Activated naive CD8-positive, alpha-beta T cell treated with anti-CD3 and anti-CD28 coated beads, Interleukin-2, amount 50 U/mL, for 24 hours (primary cell): ENCODE measurements around the gene EIF4G3.
"Not testable (repeated sequence)": the region's sequence is repeated elsewhere in the genome, so short reads cannot be mapped to it uniquely, and the experiment has no call there.

Experiments used
- ATAC-seq: fragments of 150-1000 bp; cut with Tn5 transposase; one replicate; pipeline ENCODE4 v1.10.0; 2021
- DNase-seq: peaks from one replicate; pipeline ENCODE4 v3.0.0; 2021
- H3K27ac Mint-ChIP-seq: one replicate; pipeline ENCODE4 v1.8.0; 2021; ENCODE audit warnings: mild to moderate bottlenecking, mixed read lengths
- H3K27me3 Mint-ChIP-seq: one replicate; pipeline ENCODE4 v1.8.0; 2021; ENCODE audit warnings: mixed read lengths
- H3K36me3 Mint-ChIP-seq: one replicate; pipeline ENCODE4 v1.8.0; 2021; ENCODE audit warnings: low read depth, mixed read lengths
- H3K4me1 Mint-ChIP-seq: one replicate; pipeline ENCODE4 v1.8.0; 2021; ENCODE audit warnings: mixed read lengths
- H3K4me3 Mint-ChIP-seq: one replicate; pipeline ENCODE4 v1.8.0; 2021; ENCODE audit warnings: mild to moderate bottlenecking, moderate library complexity, mixed read lengths
- H3K9me3 Mint-ChIP-seq: one replicate; pipeline ENCODE4 v1.8.0; 2021; ENCODE audit warnings: mixed read lengths

Gene EIF4G3

DNA sequence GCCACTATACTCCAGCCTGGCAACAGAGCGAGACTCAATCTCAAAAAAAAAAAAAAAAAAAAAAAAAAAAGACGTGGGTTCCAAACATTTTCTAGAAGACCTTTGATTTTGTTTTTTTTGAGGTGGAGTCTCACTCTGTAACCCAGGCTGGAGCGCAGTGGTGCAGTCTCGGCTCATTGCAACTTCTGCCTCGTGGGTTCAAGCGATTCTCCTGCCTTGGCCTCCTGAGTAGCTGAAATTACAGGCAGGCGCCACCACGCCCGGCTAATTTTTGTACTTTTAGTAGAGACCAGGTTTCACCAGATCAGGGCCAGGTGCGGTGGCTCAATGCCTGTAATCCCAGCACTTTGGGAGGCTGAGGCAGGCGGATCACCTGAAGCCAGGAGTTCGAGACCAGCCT, 3.6 kb downstream of the EIF4G3 start:
- Mint-ChIP-seq H3K4me1 (peaks cover 31% of the 10 kb centered on the region), H3K36me3 (peaks cover 43% of the 10 kb centered on the region)
- DNase-seq, H3K9me3 Mint-ChIP-seq, H3K4me3 Mint-ChIP-seq, ATAC-seq, H3K27me3 Mint-ChIP-seq, H3K27ac Mint-ChIP-seq: not testable (repeated sequence)

DNA sequence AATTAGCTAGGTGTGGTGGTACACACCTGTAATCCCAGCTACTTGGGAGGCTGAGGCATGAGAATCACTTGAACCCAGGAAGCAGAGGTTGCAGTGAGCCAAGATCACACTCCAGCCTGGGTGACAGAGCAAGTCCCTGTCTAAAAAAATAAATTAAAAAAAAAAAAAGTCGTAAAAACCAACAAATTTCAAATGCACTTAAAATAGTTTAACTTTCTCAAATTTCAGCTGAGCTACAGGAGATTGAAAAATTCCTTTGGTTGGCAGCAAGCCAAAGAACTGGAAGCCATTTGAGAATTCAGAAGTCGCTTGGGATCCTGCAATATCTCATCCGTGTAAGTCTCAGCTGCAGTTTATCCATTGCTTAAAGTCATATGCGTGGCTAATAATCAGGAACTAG, 5.9 kb downstream of the EIF4G3 start:
- peaks cover 28% of the 10 kb centered on the region for H3K4me1 Mint-ChIP-seq
- not testable (repeated sequence) for H3K27me3 Mint-ChIP-seq, H3K27ac Mint-ChIP-seq, DNase-seq, ATAC-seq, H3K4me3 Mint-ChIP-seq, H3K9me3 Mint-ChIP-seq
- peaks cover 58% of the 10 kb centered on the region for H3K36me3 Mint-ChIP-seq

DNA sequence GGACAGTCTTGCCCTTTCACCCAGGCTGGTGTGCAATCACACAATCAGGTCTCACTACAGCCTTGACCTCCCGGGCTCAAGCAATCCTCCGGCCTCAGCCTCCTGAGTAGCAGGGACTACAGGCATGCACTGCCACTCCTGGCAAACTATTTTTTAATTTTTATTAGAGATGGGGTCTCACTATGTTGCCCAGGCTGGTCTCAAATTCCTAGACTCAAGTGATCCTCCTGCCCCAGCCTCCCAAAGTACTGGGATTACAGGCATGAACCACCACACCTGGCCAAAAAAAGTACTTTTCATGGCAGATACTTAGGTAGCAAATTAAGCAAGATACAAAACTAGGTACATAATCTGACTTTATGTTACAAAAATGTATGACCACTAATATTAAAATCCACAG, 8.3 kb downstream of the EIF4G3 start:
- Mint-ChIP-seq H3K4me3 (no peak overlapping the region), H3K27me3 (no peaks in the 10 kb centered on the region), H3K9me3 (no peaks in the 10 kb centered on the region), H3K27ac (no peak overlapping the region), H3K4me1 (peaks cover 16% of the 10 kb centered on the region), H3K36me3 (peaks cover 49% of the 10 kb centered on the region)
- ATAC-seq (no peak), DNase-seq (no peak)

DNA sequence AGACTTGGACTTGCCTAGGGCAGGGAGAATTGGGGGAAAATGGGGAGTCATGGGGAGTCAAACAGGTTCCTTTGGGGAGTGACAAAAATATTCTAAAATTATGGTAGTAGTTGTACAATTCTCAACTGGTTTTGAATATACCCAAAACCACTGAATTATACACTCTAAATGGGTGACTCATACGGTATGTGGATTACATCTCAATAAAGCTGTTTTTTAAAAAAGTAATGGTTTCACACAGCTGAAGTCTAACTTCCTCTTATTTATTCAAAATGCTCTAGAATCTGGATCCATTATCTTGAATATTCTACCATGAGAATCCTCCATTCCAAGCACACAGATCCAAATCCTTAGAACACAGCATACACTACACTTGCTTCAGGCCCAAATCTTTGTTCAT, 11.1 kb downstream of the EIF4G3 start:
- no peak for ATAC-seq
- Mint-ChIP-seq H3K4me1 (peaks cover 14% of the 10 kb centered on the region), H3K4me3 (no peak overlapping the region), H3K27me3 (no peaks in the 10 kb centered on the region), H3K36me3 (peaks cover 51% of the 10 kb centered on the region), H3K27ac (no peak overlapping the region), H3K9me3 (no peaks in the 10 kb centered on the region)
- no peak for DNase-seq

DNA sequence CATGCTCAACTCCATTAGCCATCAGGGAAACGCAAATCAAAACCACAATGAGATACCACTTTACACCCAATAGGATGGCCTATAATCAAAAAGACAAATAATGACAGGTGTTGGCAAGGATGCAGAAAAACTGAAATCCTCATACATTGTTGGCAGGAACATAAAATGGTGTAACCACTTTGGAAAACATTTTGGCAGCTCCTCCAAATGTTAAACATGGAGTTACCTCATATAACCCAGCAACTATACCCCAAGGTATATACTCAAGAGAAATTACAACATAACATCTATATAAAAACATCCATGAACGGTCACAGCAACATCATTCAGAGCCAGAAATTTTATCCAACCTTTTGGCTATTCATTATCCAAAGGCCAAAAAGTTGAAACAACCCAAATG, 11.6 kb downstream of the EIF4G3 start:
- H3K27me3 Mint-ChIP-seq = no peaks in the 10 kb centered on the region
- H3K36me3 Mint-ChIP-seq = peaks cover 51% of the 10 kb centered on the region
- H3K4me3 Mint-ChIP-seq = no peak overlapping the region
- peaks cover 14% of the 10 kb centered on the region for H3K4me1 Mint-ChIP-seq
- H3K9me3 Mint-ChIP-seq = no peaks in the 10 kb centered on the region
- DNase-seq (no peak), ATAC-seq (no peak)
- H3K27ac Mint-ChIP-seq = no peak overlapping the region

DNA sequence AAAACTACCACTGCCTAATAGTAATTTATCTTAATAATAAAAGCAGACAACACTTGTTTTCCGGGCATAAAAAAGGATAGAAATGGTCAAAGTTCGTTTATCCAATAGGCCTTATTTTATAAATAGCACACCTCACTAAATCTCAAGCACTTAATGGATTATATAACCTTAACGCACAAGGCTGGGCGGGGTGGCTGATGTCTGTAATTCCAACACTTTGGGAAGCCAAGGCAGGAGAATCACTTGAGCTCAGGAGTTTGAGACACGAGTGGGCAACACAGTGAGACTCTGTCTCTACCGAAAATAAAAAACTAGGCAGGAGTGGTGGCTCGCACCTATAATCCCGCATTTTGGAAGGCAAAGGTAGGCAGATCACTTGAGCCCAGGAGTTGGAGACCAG, 12.4 kb downstream of the EIF4G3 start:
- Mint-ChIP-seq H3K4me3 (no peak overlapping the region), H3K27me3 (no peaks in the 10 kb centered on the region), H3K4me1 (peaks cover 14% of the 10 kb centered on the region), H3K36me3 (peaks cover 49% of the 10 kb centered on the region), H3K27ac (no peak overlapping the region), H3K9me3 (no peaks in the 10 kb centered on the region)
- no peak for ATAC-seq
- DNase-seq = no peak

DNA sequence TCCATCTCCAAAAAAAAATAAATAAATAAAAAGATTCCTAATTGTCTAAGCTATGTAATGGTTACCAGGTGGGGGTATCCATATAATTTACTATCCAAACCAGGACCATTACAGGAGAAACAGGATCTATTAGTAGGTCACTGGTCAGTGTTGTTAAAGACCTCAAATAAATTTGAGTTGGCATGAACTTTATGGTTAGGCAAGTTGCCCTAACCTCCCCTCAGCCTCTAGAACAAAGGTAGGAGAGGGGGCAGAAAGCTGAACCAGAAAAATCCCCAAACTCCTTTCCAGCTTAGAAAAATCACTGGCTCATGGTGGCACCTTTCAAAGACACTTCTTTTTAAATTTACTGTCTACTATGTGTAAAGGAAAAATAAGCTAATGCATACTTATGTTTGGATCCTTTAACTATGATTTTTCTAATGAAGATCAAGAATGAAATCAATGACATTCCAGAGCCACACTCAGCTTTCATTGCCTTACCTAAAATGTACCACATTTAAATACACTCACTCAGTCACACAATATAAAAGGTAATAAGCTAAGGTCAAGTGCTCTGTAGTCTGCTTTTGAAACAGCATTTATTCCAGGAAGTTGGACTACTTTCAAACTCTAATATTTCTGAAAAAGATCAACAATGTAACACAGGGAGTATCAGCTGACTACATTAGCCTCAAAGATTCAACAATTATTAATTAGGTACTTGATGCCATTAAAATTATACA, 13.8 kb downstream of the EIF4G3 start:
- H3K27me3 Mint-ChIP-seq = no peaks in the 10 kb centered on the region
- H3K36me3 Mint-ChIP-seq = peaks cover 48% of the 10 kb centered on the region
- DNase-seq (no peak), ATAC-seq (no peak)
- no peaks in the 10 kb centered on the region for H3K9me3 Mint-ChIP-seq
- no peak overlapping the region for H3K27ac Mint-ChIP-seq
- H3K4me3 Mint-ChIP-seq = no peak overlapping the region
- peaks cover 16% of the 10 kb centered on the region for H3K4me1 Mint-ChIP-seq

DNA sequence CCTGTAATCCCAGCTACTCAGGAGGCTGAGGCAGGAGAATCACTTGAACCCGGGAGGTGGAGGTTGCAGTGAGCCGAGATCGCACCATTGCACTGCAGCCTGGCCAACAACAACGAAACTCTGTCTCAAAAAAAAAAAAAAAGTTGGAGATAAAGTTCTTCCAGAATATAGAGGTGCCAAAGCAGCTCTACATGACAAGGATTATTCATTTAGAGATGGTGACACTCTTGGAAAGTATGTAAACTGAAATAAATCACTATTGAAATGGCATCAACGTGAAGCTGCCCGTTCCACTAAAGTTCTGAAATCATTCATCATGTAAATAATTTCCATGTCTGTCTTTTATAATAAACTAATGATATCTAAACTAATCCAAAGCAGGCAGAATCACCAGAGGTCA, 14.9 kb downstream of the EIF4G3 start:
- Mint-ChIP-seq H3K4me3 (no peak overlapping the region), H3K9me3 (no peaks in the 10 kb centered on the region), H3K27me3 (no peaks in the 10 kb centered on the region), H3K27ac (no peak overlapping the region), H3K36me3 (peaks cover 43% of the 10 kb centered on the region), H3K4me1 (peaks cover 14% of the 10 kb centered on the region)
- no peak for ATAC-seq
- no peak for DNase-seq

DNA sequence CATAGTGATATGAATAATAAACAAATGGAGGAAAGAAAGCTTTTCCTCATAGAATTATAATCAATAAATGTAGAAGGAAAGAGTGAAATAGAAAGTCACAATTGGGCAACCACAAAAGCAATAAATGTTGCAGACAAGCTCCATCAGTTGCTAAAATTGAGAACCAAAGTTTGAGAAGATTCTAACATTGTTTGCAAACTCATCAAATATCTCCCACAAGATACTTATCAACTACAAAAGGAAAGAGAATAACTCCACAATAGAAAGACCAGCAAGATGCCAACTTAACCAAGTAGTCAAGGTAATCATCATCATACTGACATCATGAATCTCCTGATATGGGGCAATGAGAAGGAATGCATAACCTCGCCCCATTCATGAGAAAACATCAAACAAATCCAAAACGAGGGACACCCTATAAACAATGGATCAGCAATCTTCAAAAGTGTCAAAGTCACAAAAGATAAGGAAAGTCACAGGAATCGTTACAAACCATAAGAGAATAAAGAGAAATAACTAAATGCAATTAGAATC, 16.4 kb downstream of the EIF4G3 start:
- Mint-ChIP-seq H3K27me3 (no peaks in the 10 kb centered on the region), H3K36me3 (peaks cover 36% of the 10 kb centered on the region), H3K9me3 (no peaks in the 10 kb centered on the region), H3K4me3 (no peak overlapping the region), H3K27ac (no peak overlapping the region), H3K4me1 (peaks cover 12% of the 10 kb centered on the region)
- no peak for ATAC-seq
- DNase-seq = no peak

DNA sequence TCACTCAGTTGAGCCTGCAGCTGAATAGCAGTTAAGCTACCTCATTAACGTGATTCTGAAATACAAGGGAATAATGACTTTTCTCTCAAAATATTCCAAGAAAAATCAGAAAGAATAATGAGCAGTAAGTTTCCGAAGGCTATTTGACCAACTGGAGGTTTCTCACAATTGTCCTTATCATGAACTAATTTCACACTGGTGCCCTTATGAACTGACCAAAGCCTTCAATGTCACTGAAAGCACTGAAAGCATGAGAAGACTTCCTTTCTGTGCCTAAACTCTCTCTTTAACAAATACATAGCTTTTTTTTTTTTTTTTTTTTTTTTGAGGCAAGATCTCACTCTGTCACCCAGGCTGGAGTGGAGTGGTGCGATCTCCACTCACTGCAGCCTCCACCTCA, 18.8 kb downstream of the EIF4G3 start:
- Mint-ChIP-seq H3K36me3 (peaks cover 34% of the 10 kb centered on the region), H3K9me3 (no peaks in the 10 kb centered on the region), H3K4me1 (peaks cover 10% of the 10 kb centered on the region), H3K27ac (no peak overlapping the region), H3K27me3 (no peaks in the 10 kb centered on the region), H3K4me3 (no peak overlapping the region)
- no peak for ATAC-seq
- no peak for DNase-seq

DNA sequence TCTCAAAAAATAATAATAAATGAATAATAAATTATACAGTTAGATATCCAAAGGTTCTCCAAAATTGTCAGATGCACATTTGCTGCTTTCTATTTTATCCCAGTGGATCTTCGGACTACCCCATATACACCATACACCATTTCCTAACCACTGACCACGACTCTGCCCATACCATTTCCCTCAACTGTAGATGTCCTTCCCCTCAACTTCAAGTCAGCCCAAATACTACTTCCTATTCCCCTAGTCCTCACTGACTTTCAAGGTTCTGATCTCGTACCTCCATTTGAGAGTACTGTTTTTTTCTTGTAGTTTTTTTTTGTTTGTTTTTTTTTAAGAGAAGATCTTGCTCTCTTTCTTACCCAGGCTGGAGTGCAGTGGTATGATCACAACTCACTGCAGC, 19.6 kb downstream of the EIF4G3 start:
- no peak for DNase-seq
- Mint-ChIP-seq H3K27ac (no peak overlapping the region), H3K36me3 (peaks cover 36% of the 10 kb centered on the region), H3K4me1 (peaks cover 10% of the 10 kb centered on the region), H3K4me3 (no peak overlapping the region), H3K27me3 (no peaks in the 10 kb centered on the region), H3K9me3 (no peaks in the 10 kb centered on the region)
- ATAC-seq = no peak

DNA sequence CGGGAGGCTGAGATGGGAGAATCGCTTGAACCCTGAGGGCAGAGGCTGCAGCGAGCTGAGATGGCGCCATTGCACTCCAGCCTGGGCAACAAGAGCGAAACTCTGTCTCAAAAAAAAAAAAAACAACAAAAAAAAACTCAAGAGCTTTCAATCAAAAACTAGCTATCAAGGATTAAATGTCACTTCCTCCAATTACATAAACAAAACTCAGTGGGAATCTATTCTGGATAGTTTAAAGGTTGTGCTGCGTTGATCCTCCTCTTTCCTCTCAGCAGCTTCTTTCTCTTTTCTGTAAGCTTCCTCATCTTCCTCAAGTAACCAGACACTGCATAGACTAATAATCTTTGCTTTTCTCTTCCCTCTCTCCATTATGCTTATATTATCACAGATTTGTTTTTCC, 20.7 kb downstream of the EIF4G3 start:
- no peaks in the 10 kb centered on the region for H3K27me3 Mint-ChIP-seq
- DNase-seq (no peak), ATAC-seq (no peak)
- no peaks in the 10 kb centered on the region for H3K9me3 Mint-ChIP-seq
- H3K4me1 Mint-ChIP-seq = peaks cover 10% of the 10 kb centered on the region
- peaks cover 31% of the 10 kb centered on the region for H3K36me3 Mint-ChIP-seq
- no peak overlapping the region for H3K27ac Mint-ChIP-seq
- H3K4me3 Mint-ChIP-seq = no peak overlapping the region

DNA sequence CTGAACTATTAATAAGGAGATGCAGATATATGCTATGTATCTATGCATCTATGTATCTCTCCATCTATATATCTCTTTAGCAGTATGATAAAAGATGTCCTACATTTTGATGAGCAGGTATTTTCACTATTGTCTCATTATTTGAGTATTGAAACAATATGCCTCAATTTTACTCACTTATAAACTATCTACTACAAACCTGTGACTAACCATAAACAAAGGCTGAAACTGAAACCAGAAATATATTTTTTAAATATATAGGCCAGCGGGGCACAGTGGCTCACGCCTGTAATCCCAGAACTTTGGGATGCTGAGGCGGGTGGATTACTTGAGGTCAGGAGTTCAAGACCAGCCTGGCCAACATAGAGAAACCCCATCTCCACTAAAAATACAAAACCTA, 22.0 kb downstream of the EIF4G3 start:
- Mint-ChIP-seq H3K4me1 (peaks cover 10% of the 10 kb centered on the region), H3K9me3 (no peaks in the 10 kb centered on the region), H3K27ac (no peak overlapping the region), H3K27me3 (no peaks in the 10 kb centered on the region), H3K36me3 (peaks cover 23% of the 10 kb centered on the region), H3K4me3 (no peak overlapping the region)
- no peak for ATAC-seq
- DNase-seq = no peak

DNA sequence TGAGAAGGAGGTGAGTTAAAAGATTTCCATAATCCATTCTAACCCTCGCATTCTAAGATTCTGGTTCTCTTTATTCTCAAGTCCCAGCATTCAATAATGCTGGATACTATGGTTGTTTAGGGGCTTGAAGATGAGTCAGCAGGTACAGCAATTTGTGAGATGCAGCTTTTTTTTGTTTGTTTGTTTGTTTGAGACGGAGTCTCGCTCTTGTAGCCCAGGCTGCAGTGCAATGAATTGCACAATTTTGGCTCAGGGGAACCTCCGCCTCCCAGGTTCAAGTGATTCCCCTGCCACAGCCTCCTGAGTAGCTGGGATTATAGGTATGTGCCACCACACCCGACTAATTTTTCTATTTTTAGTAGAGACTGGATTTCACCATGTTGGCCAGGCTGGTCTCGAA, 23.3 kb downstream of the EIF4G3 start:
- Mint-ChIP-seq H3K9me3 (no peaks in the 10 kb centered on the region), H3K27me3 (no peaks in the 10 kb centered on the region), H3K27ac (no peak overlapping the region), H3K36me3 (peaks cover 27% of the 10 kb centered on the region), H3K4me3 (no peak overlapping the region), H3K4me1 (peaks cover 8% of the 10 kb centered on the region)
- DNase-seq (no peak), ATAC-seq (no peak)

DNA sequence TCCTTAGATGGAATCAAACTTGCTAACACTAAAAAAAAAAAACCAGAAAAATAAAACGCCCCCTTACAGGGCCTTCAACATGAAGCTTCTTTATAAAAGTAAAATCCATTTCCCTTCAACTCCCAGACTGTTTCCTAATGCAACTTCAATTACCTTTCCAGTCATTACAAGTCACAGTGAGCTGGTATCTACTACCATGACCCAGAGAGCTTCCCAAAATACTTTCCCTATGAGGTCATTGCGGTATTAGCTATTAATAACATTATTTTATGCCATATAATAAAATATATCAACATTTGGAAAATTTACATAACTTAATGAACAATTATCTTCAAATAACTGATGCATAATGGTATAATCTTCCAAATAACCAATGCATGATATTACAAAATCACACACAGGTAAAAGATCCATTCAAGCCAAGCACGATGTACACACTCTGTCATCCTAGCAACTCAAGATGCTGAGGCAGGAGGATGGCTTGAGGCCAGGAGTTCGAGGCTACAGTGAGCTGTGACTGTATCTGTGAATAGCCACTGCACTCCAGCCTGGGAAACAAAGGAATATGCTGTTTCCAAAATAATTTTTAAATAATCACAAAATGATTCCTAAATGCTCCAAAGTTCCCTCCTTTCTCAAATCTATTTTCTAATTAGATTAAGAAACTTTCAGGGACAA, 24.1 kb downstream of the EIF4G3 start:
- Mint-ChIP-seq H3K4me3 (no peak overlapping the region), H3K27ac (no peak overlapping the region), H3K27me3 (no peaks in the 10 kb centered on the region), H3K36me3 (peaks cover 29% of the 10 kb centered on the region), H3K9me3 (no peaks in the 10 kb centered on the region), H3K4me1 (peaks cover 8% of the 10 kb centered on the region)
- ATAC-seq = no peak
- DNase-seq = no peak
